HEK293 (cell line): ENCODE data around the gene AEBP1.

Experiments used
- YY1 ChIP-seq: fragments of 450-650 bp; formaldehyde crosslinking; IDR thresholded peaks from 2 replicates; pipeline ENCODE4 v1.5.1; 2018; ENCODE audit warnings: missing biosample characterization, missing genetic modification characterization
- ZNF223 ChIP-seq: fragments of 450-650 bp; formaldehyde crosslinking; IDR thresholded peaks from 2 replicates; pipeline ENCODE4 v1.5.1; 2016; ENCODE audit warnings: missing biosample characterization, missing genetic modification characterization
- ZNF561 ChIP-seq: fragments of 450-650 bp; IDR thresholded peaks from 2 replicates; pipeline ENCODE4 v1.5.1; 2018; ENCODE audit warnings: missing biosample characterization, missing genetic modification characterization, borderline replicate concordance
- TF ChIP-seq, protein P1 (sequence below): fragments of 450-650 bp; formaldehyde crosslinking; IDR thresholded peaks from 2 replicates; pipeline ENCODE4 v1.5.1; 2016; ENCODE audit warnings: missing biosample characterization, missing genetic modification characterization
- TF ChIP-seq, protein P2 (sequence below): fragments of 450-650 bp; formaldehyde crosslinking; IDR thresholded peaks from 2 replicates; pipeline ENCODE4 v1.5.1; 2016; ENCODE audit warnings: missing biosample characterization, missing genetic modification characterization
- TF ChIP-seq, protein P3 (sequence below): fragments of 450-650 bp; formaldehyde crosslinking; IDR thresholded peaks from 2 replicates; pipeline ENCODE4 v1.5.1; 2016; ENCODE audit warnings: missing biosample characterization, missing genetic modification characterization

DNA sequence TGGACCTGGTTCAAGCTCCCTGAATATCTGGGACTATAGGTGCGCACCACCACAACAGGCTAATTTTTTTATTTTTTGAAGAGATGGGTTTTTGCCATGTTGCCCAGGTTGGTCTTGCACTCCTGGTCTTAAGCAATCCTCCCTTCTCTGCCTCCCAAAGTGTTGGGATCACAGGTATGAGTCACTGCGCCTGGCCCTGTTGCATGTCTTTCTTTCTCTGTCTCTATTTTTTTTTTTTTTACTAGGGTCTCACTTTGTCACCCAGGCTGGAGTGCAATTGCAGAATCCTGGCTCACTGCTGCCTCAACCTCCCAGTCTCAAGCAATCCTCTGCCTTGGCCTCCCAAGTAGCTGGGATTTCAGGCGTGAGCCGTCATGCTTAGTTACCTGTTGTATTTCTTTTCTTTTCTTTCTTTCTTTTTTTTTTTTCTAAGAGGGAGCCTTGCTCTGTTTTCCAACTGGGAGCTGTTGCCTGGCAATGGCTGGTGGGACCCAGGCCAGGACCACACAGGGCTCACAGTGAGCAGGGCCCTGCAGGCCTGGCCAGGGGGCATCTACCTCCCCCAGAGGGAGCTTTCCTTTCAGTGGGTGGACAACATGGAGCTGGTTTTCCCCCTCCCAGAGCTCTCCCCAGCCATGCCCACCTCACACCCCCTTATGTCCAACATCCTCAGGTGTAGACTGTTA lies 30.9 kb downstream of the AEBP1 start:
- TF ChIP-seq, protein P1, sequence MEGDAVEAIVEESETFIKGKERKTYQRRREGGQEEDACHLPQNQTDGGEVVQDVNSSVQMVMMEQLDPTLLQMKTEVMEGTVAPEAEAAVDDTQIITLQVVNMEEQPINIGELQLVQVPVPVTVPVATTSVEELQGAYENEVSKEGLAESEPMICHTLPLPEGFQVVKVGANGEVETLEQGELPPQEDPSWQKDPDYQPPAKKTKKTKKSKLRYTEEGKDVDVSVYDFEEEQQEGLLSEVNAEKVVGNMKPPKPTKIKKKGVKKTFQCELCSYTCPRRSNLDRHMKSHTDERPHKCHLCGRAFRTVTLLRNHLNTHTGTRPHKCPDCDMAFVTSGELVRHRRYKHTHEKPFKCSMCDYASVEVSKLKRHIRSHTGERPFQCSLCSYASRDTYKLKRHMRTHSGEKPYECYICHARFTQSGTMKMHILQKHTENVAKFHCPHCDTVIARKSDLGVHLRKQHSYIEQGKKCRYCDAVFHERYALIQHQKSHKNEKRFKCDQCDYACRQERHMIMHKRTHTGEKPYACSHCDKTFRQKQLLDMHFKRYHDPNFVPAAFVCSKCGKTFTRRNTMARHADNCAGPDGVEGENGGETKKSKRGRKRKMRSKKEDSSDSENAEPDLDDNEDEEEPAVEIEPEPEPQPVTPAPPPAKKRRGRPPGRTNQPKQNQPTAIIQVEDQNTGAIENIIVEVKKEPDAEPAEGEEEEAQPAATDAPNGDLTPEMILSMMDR (tag by site-specific recombination): no peak
- TF ChIP-seq YY1 (tag by site-specific recombination) (no peak), ZNF561 (tag by site-specific recombination) (no peak), ZNF223 (tag by site-specific recombination) (no peak)
- TF ChIP-seq, protein P2, sequence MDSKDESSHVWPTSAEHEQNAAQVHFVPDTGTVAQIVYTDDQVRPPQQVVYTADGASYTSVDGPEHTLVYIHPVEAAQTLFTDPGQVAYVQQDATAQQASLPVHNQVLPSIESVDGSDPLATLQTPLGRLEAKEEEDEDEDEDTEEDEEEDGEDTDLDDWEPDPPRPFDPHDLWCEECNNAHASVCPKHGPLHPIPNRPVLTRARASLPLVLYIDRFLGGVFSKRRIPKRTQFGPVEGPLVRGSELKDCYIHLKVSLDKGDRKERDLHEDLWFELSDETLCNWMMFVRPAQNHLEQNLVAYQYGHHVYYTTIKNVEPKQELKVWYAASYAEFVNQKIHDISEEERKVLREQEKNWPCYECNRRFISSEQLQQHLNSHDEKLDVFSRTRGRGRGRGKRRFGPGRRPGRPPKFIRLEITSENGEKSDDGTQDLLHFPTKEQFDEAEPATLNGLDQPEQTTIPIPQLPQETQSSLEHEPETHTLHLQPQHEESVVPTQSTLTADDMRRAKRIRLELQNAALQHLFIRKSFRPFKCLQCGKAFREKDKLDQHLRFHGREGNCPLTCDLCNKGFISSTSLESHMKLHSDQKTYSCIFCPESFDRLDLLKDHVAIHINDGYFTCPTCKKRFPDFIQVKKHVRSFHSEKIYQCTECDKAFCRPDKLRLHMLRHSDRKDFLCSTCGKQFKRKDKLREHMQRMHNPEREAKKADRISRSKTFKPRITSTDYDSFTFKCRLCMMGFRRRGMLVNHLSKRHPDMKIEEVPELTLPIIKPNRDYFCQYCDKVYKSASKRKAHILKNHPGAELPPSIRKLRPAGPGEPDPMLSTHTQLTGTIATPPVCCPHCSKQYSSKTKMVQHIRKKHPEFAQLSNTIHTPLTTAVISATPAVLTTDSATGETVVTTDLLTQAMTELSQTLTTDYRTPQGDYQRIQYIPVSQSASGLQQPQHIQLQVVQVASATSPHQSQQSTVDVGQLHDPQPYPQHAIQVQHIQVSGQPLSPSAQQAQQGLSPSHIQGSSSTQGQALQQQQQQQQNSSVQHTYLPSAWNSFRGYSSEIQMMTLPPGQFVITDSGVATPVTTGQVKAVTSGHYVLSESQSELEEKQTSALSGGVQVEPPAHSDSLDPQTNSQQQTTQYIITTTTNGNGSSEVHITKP (tag by site-specific recombination): no peak
- TF ChIP-seq, protein P3, sequence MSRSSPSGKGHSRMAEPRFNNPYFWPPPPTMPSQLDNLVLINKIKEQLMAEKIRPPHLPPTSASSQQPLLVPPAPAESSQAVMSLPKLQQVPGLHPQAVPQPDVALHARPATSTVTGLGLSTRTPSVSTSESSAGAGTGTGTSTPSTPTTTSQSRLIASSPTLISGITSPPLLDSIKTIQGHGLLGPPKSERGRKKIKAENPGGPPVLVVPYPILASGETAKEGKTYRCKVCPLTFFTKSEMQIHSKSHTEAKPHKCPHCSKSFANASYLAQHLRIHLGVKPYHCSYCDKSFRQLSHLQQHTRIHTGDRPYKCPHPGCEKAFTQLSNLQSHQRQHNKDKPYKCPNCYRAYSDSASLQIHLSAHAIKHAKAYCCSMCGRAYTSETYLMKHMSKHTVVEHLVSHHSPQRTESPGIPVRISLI (tag by site-specific recombination): peak; percentile 69; the same call in 1 of the 2 replicates
